ENCODE measurements around the gene SPATS2.
"Not testable (repeated sequence)": the region's sequence is repeated elsewhere in the genome, so short reads cannot be mapped to it uniquely, and the experiment has no call there.

The SPATS2 gene

DNA sequence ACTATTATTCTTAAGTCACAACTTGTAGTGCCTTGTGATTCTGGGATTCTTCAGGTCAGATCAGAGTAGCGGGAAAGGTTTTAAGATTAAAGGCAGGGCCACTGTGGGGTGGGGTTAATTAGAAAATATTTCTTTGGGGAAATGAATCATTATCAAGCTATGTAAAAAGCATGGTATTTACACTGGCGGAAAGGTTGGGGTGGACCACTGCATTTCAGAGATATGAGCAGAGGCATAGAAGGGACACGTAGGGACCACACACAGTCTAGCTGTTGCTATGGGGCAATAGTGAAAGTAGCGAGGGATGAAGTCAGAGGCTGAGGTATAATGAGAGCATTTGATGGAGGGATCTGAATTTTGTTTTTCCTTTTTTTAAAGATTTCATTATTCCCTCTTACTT, 139.9 kb downstream of the SPATS2 start:
- Histone ChIP-seq H3K36me3 (ENCODE audit: control insufficient read depth, insufficient read depth, low read length) (peaks cover 8% of the 10 kb centered on the region), H3K27me3 (replicated peaks; ENCODE audit: control insufficient read depth, insufficient read depth, low read length) (no peaks in the 10 kb centered on the region), H3K4me3 (replicated peaks; ENCODE audit: low read depth, low read length) (no peak overlapping the region)
- TF ChIP-seq, protein P1, sequence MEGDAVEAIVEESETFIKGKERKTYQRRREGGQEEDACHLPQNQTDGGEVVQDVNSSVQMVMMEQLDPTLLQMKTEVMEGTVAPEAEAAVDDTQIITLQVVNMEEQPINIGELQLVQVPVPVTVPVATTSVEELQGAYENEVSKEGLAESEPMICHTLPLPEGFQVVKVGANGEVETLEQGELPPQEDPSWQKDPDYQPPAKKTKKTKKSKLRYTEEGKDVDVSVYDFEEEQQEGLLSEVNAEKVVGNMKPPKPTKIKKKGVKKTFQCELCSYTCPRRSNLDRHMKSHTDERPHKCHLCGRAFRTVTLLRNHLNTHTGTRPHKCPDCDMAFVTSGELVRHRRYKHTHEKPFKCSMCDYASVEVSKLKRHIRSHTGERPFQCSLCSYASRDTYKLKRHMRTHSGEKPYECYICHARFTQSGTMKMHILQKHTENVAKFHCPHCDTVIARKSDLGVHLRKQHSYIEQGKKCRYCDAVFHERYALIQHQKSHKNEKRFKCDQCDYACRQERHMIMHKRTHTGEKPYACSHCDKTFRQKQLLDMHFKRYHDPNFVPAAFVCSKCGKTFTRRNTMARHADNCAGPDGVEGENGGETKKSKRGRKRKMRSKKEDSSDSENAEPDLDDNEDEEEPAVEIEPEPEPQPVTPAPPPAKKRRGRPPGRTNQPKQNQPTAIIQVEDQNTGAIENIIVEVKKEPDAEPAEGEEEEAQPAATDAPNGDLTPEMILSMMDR (IDR thresholded peaks at IDR 0.05; ENCODE audit: insufficient read depth, low read length, poor library complexity, severe bottlenecking), result no peak
- DNase-seq (ENCODE audit: extremely low read depth, insufficient read length), result no peak

DNA sequence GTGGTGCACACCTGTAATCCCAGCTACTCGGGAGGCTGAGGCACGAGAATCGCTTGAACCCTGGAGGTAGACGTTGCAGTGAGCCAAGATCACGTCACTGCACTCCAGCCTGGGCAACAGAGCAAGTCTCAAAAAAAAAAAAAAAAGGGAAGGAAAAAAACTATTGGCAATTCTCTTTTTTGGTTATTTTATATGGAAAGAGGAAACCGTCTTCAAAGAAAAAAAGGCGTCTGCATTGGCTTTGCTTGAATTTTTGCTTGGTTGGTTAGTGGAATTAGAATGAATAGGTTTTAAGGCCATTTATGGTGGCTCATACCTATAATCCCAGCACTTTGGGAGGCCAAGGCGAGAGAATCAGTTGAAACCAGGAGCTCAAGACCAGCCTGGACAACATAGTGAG, 142.4 kb downstream of the SPATS2 start:
- not testable (repeated sequence) for DNase-seq (ENCODE audit: extremely low read depth, insufficient read length); H3K4me3 ChIP-seq (replicated peaks; ENCODE audit: low read depth, low read length); H3K36me3 ChIP-seq (ENCODE audit: control insufficient read depth, insufficient read depth, low read length); H3K27me3 ChIP-seq (replicated peaks; ENCODE audit: control insufficient read depth, insufficient read depth, low read length)

DNA sequence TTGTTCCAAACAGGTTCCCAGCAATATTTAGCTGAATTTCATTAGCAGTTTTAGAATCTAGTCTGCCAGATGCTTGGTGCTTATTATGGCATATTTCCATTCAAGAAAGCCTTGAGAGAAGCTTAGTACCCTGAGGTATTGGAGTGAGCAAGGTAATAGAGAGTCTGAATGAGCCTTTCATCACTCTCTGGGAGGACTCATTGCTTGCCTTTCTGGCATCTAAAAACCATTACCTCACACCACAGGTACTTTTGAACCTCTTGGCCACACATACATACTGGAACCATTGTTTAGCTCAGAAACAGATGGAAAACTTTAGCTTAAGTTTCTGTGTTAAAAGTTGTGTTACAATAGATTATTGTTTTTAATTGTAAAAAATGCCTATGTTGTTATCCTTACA, 144.1 kb downstream of the SPATS2 start:
- no peak for DNase-seq (ENCODE audit: extremely low read depth, insufficient read length)
- H3K36me3 ChIP-seq (ENCODE audit: control insufficient read depth, insufficient read depth, low read length), result peaks cover 5% of the 10 kb centered on the region
- no peak overlapping the region for H3K4me3 ChIP-seq (replicated peaks; ENCODE audit: low read depth, low read length)
- H3K27me3 ChIP-seq (replicated peaks; ENCODE audit: control insufficient read depth, insufficient read depth, low read length), result no peaks in the 10 kb centered on the region
- TF ChIP-seq, protein P1 (IDR thresholded peaks at IDR 0.05; ENCODE audit: insufficient read depth, low read length, poor library complexity, severe bottlenecking), result no peak

DNA sequence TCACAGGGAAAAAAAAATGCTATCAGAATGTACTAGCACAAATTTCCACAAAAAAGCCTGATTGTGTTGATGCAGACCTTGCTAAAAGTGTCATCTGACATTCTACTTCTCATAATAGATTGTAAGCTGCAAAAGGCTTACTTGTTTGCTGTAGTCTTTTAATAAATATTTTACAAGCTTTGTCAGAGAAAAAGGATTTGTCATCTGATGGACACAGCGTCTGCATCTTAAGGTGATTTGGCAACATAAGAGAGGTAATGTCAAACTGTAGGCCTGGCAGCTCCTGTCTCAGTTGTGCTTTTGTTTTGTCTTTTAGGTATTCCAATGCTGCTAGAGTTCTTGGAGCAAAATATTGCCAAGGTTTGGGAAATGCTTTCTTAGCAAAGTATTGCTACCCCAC, 145.3 kb downstream of the SPATS2 start:
- DNase-seq (ENCODE audit: extremely low read depth, insufficient read length), result no peak
- Histone ChIP-seq H3K4me3 (replicated peaks; ENCODE audit: low read depth, low read length) (no peak overlapping the region), H3K27me3 (replicated peaks; ENCODE audit: control insufficient read depth, insufficient read depth, low read length) (no peaks in the 10 kb centered on the region), H3K36me3 (ENCODE audit: control insufficient read depth, insufficient read depth, low read length) (peaks cover 2% of the 10 kb centered on the region)
- TF ChIP-seq, protein P1 (IDR thresholded peaks at IDR 0.05; ENCODE audit: insufficient read depth, low read length, poor library complexity, severe bottlenecking), result no peak

DNA sequence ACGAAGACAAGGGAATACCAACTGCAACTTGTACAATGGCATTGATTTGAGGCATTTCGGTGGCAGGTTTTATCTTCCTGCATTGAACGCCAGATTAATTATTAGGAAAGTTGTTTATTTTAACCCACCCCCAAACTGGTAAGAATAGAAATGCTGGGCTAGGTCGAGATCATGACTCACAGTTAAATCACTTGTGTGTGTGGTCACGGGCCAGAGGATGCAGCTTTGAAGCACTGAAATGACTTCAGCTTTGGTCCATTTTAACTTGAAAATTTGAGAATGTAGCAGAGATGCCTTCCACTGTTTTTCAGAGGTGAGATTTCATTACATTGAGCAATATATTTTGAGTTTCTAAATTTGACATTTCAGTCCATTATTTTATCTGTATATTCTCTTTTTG, 148.0 kb downstream of the SPATS2 start:
- no peak overlapping the region for H3K4me3 ChIP-seq (replicated peaks; ENCODE audit: low read depth, low read length)
- DNase-seq (ENCODE audit: extremely low read depth, insufficient read length), result no peak
- H3K36me3 ChIP-seq (ENCODE audit: control insufficient read depth, insufficient read depth, low read length), result peaks cover 2% of the 10 kb centered on the region
- no peaks in the 10 kb centered on the region for H3K27me3 ChIP-seq (replicated peaks; ENCODE audit: control insufficient read depth, insufficient read depth, low read length)
- TF ChIP-seq, protein P1 (IDR thresholded peaks at IDR 0.05; ENCODE audit: insufficient read depth, low read length, poor library complexity, severe bottlenecking), result no peak

DNA sequence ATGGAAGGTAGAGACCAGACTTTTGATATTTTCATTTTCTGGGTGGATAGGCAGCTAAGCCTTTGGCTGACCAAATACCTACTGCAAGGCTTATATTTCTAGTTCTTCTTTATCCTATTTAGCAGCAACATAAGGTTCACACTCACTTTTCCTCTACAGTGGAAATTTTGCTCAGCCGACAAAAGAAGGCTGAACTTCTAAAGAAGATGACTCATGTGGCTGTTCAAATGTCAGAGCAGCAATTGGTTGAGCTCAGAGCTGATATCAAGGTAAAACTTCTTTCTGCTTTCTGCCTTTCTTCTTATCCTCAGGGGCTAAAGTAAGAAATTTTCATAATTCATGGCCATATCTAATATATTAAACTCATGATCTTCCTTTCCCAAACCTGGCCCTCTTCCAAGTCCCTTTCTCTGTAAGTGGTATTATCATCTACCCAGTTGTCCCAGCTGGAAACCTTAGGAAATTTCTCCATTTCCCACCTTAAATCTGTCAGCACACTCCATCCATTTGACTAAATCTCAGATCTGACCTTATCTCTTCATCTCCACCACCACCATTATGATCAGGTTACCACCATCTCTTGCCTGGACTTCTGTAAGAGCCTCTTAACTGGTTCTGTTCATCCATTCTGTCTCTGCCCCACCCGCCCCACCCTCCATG, 151.8 kb downstream of the SPATS2 start:
- Histone ChIP-seq H3K36me3 (ENCODE audit: control insufficient read depth, insufficient read depth, low read length) (peaks cover 4% of the 10 kb centered on the region), H3K4me3 (replicated peaks; ENCODE audit: low read depth, low read length) (no peak overlapping the region), H3K27me3 (replicated peaks; ENCODE audit: control insufficient read depth, insufficient read depth, low read length) (no peaks in the 10 kb centered on the region)
- TF ChIP-seq, protein P1 (IDR thresholded peaks at IDR 0.05; ENCODE audit: insufficient read depth, low read length, poor library complexity, severe bottlenecking), result no peak
- DNase-seq (ENCODE audit: extremely low read depth, insufficient read length), result no peak
